ENCODE data around the gene CACUL1. TPM values are rescaled to one million over a fixed set of nuclear protein-coding genes. Genes with fewer than 3 reads are reported as not detected.

CACUL1 gene
- total and polyA plus RNA-seq, 2 of the 13 experiments (the other 11 are each of a cell fraction or from before 2014, with no cell fraction given) = 14.2 to 31.0 TPM

DNA sequence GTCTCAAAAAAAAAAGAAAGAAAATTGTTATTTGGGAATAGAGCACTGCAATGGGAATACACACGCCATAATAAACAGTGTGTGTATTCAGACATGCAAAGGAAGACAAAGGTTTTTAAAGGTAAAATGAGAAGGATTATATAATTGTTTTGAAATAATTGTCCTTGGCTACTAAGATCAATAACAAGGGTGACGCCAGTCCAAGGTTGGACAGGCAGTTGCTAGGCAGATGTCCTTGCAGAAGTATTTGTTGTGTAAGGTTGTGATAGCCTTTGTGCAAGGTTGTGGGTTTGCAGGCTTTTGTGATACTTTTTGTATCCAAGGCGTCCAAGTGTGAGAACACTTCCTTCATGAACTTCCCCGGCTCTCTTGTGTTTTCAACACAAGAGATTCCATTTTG is 87.0 kb downstream of the CACUL1 start (continued):
- TF ChIP-seq, protein P1, sequence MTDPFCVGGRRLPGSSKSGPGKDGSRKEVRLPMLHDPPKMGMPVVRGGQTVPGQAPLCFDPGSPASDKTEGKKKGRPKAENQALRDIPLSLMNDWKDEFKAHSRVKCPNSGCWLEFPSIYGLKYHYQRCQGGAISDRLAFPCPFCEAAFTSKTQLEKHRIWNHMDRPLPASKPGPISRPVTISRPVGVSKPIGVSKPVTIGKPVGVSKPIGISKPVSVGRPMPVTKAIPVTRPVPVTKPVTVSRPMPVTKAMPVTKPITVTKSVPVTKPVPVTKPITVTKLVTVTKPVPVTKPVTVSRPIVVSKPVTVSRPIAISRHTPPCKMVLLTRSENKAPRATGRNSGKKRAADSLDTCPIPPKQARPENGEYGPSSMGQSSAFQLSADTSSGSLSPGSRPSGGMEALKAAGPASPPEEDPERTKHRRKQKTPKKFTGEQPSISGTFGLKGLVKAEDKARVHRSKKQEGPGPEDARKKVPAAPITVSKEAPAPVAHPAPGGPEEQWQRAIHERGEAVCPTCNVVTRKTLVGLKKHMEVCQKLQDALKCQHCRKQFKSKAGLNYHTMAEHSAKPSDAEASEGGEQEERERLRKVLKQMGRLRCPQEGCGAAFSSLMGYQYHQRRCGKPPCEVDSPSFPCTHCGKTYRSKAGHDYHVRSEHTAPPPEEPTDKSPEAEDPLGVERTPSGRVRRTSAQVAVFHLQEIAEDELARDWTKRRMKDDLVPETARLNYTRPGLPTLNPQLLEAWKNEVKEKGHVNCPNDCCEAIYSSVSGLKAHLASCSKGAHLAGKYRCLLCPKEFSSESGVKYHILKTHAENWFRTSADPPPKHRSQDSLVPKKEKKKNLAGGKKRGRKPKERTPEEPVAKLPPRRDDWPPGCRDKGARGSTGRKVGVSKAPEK (CRISPR knock-in tag; IDR thresholded peaks at IDR 0.05; ENCODE audit: borderline replicate concordance) = no peak
- TF ChIP-seq SP140L (CRISPR knock-in tag; IDR thresholded peaks at IDR 0.05; ENCODE audit: borderline replicate concordance) (no peak), ZNF263 (CRISPR knock-in tag; IDR thresholded peaks at IDR 0.05) (no peak), HCFC1 (IDR thresholded peaks at IDR 0.05; ENCODE audit: low read depth, low read length) (no peak), FOXJ3 (CRISPR knock-in tag; IDR thresholded peaks at IDR 0.05; ENCODE audit: borderline replicate concordance) (0 out of 2 replicates have a peak, but pooled peaks have one; percentile 18), ZFP82 (CRISPR knock-in tag; IDR thresholded peaks at IDR 0.05; ENCODE audit: borderline replicate concordance) (no peak), SOX13 (IDR thresholded peaks at IDR 0.05) (0 out of 2 replicates have a peak, but pooled peaks have one; percentile 44), SOX13 (CRISPR knock-in tag; conservative IDR thresholded peaks at IDR 0.05 in 1 of 2, IDR thresholded peaks at IDR 0.05 in 1 of 2) (peak in 1 of 2 experiments; percentile 91; a peak in 2 of 4 replicates), ZNF792 (CRISPR knock-in tag; IDR thresholded peaks at IDR 0.05) (no peak), ZNF225 (CRISPR knock-in tag; IDR thresholded peaks at IDR 0.05) (no peak), ZNF484 (CRISPR knock-in tag; IDR thresholded peaks at IDR 0.05; ENCODE audit: borderline replicate concordance, low read depth) (no peak), ZNF230 (CRISPR knock-in tag; IDR thresholded peaks at IDR 0.05) (no peak), CBX1 (IDR thresholded peaks at IDR 0.05; ENCODE audit: low read depth) (no peak), ZNF430 (CRISPR knock-in tag; IDR thresholded peaks at IDR 0.05) (no peak), ZZZ3 (CRISPR knock-in tag; IDR thresholded peaks at IDR 0.05; ENCODE audit: borderline replicate concordance) (no peak), MAFG (CRISPR knock-in tag; IDR thresholded peaks at IDR 0.05) (no peak), ZNF382 (CRISPR knock-in tag; IDR thresholded peaks at IDR 0.05; ENCODE audit: borderline replicate concordance) (no peak), SOX6 (IDR thresholded peaks at IDR 0.05) (no peak), SOX6 (CRISPR knock-in tag; IDR thresholded peaks at IDR 0.05) (peak; percentile 91), KDM3A (CRISPR knock-in tag; IDR thresholded peaks at IDR 0.05; ENCODE audit: low read depth) (no peak), ZNF709 (CRISPR knock-in tag; IDR thresholded peaks at IDR 0.05) (0 out of 2 replicates have a peak, but pooled peaks have one; percentile 4), TCF7 (IDR thresholded peaks at IDR 0.05; ENCODE audit: low read depth) (peak; percentile 25; the same call in 1 of the 2 replicates), FOXK2 (IDR thresholded peaks at IDR 0.05) (no peak), CC2D1A (CRISPR knock-in tag; IDR thresholded peaks at IDR 0.05) (no peak), ZNF747 (CRISPR knock-in tag; IDR thresholded peaks at IDR 0.05; ENCODE audit: borderline replicate concordance) (no peak), ZSCAN22 (CRISPR knock-in tag; IDR thresholded peaks at IDR 0.05) (no peak), MAF1 (CRISPR knock-in tag; IDR thresholded peaks at IDR 0.05; ENCODE audit: borderline replicate concordance) (no peak), MTA1 (CRISPR knock-in tag; IDR thresholded peaks at IDR 0.05; ENCODE audit: borderline replicate concordance) (no peak), CENPT (CRISPR knock-in tag; IDR thresholded peaks at IDR 0.05; ENCODE audit: low read depth) (no peak)
- TF ChIP-seq, protein P2, sequence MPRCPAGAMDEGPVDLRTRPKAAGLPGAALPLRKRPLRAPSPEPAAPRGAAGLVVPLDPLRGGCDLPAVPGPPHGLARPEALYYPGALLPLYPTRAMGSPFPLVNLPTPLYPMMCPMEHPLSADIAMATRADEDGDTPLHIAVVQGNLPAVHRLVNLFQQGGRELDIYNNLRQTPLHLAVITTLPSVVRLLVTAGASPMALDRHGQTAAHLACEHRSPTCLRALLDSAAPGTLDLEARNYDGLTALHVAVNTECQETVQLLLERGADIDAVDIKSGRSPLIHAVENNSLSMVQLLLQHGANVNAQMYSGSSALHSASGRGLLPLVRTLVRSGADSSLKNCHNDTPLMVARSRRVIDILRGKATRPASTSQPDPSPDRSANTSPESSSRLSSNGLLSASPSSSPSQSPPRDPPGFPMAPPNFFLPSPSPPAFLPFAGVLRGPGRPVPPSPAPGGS (CRISPR knock-in tag; IDR thresholded peaks at IDR 0.05) = no peak
- TF ChIP-seq, protein P3, sequence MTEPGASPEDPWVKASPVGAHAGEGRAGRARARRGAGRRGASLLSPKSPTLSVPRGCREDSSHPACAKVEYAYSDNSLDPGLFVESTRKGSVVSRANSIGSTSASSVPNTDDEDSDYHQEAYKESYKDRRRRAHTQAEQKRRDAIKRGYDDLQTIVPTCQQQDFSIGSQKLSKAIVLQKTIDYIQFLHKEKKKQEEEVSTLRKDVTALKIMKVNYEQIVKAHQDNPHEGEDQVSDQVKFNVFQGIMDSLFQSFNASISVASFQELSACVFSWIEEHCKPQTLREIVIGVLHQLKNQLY (CRISPR knock-in tag; IDR thresholded peaks at IDR 0.05) = no peak

Data from HepG2 (cell line).